Measurements from ENCODE around the gene GRID1. TPM values are rescaled to one million over a fixed set of nuclear protein-coding genes. Genes with fewer than 3 reads are reported as not detected.
"Not testable (repeated sequence)": the region's sequence is repeated elsewhere in the genome, so short reads cannot be mapped to it uniquely, and the experiment has no call there.

The GRID1 gene
- total RNA-seq, 4 donors from 2014 or later: 17.2 to 28.1 (median 23.6) TPM

- intact Hi-C loops (cut with DNase I): no loop called here
- H3K27me3 ChIP-seq: no peaks in the 10 kb centered on the region
- 81 to 85% methylated on average over 10 to 16 of the region's 16 CpGs for WGBS, 2 donors
Measured at GRCh38 chr10:86244297-86245014, 122.1 kb downstream of the GRID1 start.

GRCh38 chr10:86243651-86244155 lies 122.9 kb downstream of the GRID1 start:
- H3K4me3 ChIP-seq (replicated peaks in 1 of 3): no peak overlapping the region
- 94% methylated on average over 10 of the region's 10 CpGs for WGBS, 2 donors
- DNase-seq: no peak
- H3K27me3 ChIP-seq: no peaks in the 10 kb centered on the region
- peaks cover 0 to 20% of the 10 kb centered on the region in 2 donors for H3K4me1 ChIP-seq
- intact Hi-C loops (cut with DNase I): no loop called here
- no peaks in the 10 kb centered on the region for H3K9me3 ChIP-seq
- H3K27ac ChIP-seq: no peak overlapping the region
- TF ChIP-seq POLR2A (IDR thresholded peaks at IDR 0.05): no peak
- TF ChIP-seq CTCF (IDR thresholded peaks at IDR 0.05): no peak
- H3K36me3 ChIP-seq: no peaks in the 10 kb centered on the region

More at GRCh38 chr10:86244297-86245014, 122.1 kb downstream of the GRID1 start:
- DNase-seq: no peak
- TF ChIP-seq CTCF (IDR thresholded peaks at IDR 0.05) (no peak), POLR2A (IDR thresholded peaks at IDR 0.05) (no peak)
- Histone ChIP-seq H3K4me3 (replicated peaks in 1 of 3) (no peak overlapping the region), H3K36me3 (no peaks in the 10 kb centered on the region), H3K4me1 (peaks cover 0 to 28% of the 10 kb centered on the region in 2 donors), H3K27ac (no peak overlapping the region), H3K9me3 (no peaks in the 10 kb centered on the region)

- WGBS, 2 donors: 94 to 100% methylated on average over 3 to 4 of the region's 4 CpGs
- Histone ChIP-seq H3K27ac (no peak overlapping the region), H3K4me3 (replicated peaks in 1 of 3) (no peak overlapping the region), H3K36me3 (no peaks in the 10 kb centered on the region), H3K27me3 (no peaks in the 10 kb centered on the region), H3K9me3 (no peaks in the 10 kb centered on the region), H3K4me1 (peaks cover 0 to 11% of the 10 kb centered on the region in 2 donors)
- no peak for DNase-seq
- intact Hi-C loops (cut with DNase I): no loop called here
- TF ChIP-seq POLR2A (IDR thresholded peaks at IDR 0.05) (no peak), CTCF (IDR thresholded peaks at IDR 0.05) (no peak)
Measured at GRCh38 chr10:86242761-86243160, 123.8 kb downstream of the GRID1 start.

- H3K36me3 ChIP-seq; H3K27ac ChIP-seq; H3K27me3 ChIP-seq; H3K4me1 ChIP-seq; H3K4me3 ChIP-seq (replicated peaks in 1 of 3); H3K9me3 ChIP-seq; DNase-seq; intact Hi-C loops (cut with DNase I): not testable (repeated sequence)
- WGBS, 2 donors: 45 to 67% methylated on average over 2 of the region's 2 CpGs
Measured at GRCh38 chr10:86238089-86238488, 128.5 kb downstream of the GRID1 start.

GRCh38 chr10:86234541-86235270 lies 131.9 kb downstream of the GRID1 start:
- Histone ChIP-seq H3K36me3 (no peaks in the 10 kb centered on the region), H3K27ac (no peak overlapping the region), H3K4me1 (peaks cover 0 to 11% of the 10 kb centered on the region in 2 donors), H3K4me3 (replicated peaks in 1 of 3) (no peak overlapping the region), H3K27me3 (no peaks in the 10 kb centered on the region), H3K9me3 (no peaks in the 10 kb centered on the region)
- intact Hi-C loops (cut with DNase I): no loop called here
- DNase-seq: no peak
- WGBS, 2 donors: 76 to 78% methylated on average over 11 of the region's 11 CpGs
- TF ChIP-seq CTCF (IDR thresholded peaks at IDR 0.05) (no peak), POLR2A (IDR thresholded peaks at IDR 0.05) (no peak)

All from thyroid gland (tissue), 4 donors.